Limb (tissue), 2 donors: ENCODE data around the gene SLTM.
"Not testable (repeated sequence)": the region's sequence is repeated elsewhere in the genome, so short reads cannot be mapped to it uniquely, and the experiment has no call there.

ENCODE experiments used
- DNase-seq, 2 donors: peaks; one replicate each; pipeline ENCODE4 v3.0.0-alpha.2; 2016; ENCODE audit errors: extremely low spot score in 2 of 2

The SLTM gene

DNA sequence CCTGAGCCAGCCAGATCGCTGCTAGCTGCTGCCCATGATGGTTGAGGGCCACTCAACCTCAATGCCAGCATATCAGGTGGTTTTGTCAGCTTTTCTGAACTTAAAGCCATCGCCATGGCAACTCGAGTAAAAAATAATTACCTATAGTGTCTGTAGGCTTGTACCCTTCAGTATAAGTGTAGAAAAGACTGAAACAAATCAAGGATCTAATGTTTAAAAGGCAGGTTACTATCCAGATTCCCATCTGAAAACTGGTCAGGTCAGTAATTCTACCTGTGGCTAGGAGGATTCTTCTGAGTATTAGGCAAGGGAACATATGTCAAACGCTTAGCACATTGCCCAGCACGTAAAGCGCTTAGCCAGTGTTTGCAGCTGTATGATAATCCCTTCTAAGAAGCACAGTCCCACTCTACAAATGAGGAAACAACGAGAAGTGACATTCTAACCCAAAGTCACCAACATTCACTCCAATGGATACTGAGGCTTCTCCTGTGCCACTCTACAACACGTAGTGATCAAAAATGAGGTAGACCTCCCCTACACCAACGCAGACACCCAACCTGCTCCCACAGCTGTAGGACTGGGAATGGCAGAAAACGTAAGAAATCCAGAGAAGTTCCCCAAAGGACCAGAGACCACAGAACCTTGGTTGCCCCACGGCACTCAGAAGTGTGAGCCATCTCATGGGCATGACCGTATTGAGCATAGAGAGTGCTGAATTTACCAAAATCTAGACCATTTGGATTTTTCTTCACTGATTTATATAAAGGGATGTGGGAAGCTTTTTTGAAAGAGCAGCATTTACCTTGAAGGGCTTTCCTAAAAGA, 55.3 kb downstream of the SLTM start:
- no peak for DNase-seq

DNA sequence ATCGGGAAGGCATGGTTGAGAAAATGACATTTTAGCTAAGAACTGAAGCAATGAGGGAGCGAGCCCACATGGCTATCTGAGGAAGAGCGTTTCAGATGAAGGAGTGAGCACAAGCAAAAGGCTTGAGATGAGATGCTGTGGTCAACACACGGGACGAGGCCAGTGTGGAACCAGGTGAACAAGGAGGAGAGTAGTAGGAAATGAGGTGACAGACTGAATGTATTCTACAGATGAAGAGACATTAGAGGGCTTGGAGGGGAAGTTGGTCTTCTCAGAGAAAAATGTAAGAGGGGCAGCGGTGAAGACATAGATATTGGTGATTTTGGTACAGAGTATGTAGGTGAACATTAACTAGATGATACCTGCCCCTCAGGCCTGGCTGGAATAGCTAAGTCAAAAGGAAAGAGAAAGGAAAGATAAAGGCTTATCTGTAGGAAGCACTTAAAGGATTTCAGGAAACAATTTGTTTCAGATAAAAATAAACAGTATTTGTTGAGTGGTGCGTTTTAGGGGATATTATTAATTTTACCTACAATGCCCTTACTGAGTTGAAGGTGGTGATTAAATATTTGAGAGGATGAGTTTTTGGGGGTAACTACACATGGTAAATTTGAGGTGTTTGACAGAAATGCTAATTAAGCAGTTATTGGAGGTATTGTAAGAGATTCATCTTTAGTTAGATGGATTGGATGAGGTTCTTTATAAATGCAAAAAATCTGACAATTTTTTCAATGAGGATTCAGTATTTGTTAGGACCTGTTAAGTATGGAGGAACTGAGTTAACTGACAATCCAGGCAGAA, 57.0 kb downstream of the SLTM start:
- no peak for DNase-seq

DNA sequence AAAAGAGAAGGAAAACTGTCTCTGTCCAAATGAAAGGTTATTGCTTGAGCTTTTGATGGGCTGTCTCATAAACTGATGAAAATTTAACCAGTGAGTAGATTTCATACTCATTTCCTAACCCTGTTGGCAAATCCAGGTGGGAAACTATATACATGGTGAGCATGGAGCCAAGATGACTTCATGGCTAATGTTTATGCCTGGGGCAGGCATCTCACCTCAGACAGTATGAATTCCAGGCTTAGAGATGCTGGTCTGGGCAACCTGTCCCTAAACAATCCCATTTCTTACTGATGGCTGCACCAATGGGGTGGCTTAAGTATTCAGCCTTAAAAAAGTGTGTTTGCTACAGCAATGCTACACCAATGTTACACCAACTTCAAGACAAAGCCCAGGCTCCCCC, 58.1 kb downstream of the SLTM start:
- no peak for DNase-seq

DNA sequence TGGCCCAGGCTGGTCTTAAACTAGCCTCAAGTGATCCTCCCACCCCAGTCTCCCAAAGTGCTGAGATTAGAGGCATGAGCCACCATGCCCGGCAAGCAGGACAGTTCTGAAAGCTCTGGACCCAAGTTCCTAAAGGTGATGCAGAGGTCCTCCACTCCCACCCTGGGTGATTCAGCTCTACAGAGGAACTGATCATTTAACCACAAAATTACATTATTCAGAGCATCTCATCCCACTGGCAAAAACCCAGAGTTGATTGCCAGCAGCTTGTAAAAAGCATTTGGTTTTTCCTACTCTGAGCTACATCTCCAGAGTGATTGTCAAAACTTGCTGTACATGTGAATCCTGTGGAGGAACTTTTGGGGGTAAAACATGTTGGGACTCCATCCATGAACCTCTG, 60.2 kb downstream of the SLTM start:
- no peak for DNase-seq

DNA sequence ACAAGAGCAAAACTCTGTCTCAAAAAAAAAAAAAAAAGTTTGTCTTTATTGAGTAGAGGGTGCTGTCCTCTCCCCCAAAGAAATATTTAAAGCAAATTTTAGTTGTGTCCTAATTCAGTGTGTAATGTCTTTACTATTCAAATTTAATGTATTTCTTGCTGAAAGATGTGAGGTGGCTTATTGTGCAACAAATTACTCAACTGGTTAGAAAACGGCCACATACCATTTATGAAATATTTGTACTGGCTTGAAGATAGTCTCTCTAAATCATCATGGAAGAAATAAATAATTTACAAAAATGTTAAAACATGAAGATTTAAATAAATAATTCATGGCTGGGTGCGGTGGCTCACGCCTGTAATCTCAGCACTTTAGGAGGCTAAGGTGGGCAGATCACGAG, 63.0 kb downstream of the SLTM start:
- DNase-seq: no peak

DNA sequence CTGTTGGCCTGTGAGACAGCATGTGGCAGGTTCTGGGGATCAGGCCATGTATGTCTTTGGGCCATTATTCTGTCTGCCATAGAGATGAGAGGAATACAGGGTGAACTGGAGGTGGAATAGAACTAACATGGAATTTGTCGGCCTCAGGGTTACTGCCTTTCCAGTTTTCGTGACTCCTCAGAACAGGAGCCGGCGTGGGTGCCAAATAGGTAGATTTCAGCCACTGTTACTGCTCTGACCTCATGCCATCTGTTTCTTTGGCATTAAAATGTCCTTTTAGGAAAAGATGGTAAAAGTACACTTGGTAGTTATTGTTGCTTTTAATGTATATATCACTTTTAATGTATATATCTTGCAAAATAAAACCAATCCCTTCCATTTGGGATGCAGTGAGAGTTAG, 65.6 kb downstream of the SLTM start:
- DNase-seq: no peak

DNA sequence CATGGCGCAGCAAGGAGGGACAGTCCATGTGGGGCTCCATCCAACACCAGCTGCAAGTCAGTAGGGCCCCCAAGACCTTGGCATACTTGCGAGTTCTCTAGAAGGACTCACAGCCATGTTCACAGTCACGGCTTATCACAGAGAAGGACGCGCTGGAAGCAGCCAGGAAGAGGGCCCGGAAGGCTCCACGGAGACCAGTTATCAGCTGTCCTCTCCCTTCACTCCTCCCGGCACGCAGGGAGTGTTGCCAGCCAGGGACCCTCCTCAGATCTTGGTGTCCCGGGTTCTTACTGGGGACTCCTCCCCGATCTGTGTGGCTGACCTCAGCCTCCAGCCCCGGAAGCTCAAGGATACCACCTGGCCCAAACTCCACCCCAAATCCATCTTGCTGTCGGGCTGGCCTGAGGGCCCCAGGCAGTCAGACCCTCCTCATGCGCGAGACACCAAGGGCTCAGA, 68.0 kb downstream of the SLTM start:
- DNase-seq: no peak

DNA sequence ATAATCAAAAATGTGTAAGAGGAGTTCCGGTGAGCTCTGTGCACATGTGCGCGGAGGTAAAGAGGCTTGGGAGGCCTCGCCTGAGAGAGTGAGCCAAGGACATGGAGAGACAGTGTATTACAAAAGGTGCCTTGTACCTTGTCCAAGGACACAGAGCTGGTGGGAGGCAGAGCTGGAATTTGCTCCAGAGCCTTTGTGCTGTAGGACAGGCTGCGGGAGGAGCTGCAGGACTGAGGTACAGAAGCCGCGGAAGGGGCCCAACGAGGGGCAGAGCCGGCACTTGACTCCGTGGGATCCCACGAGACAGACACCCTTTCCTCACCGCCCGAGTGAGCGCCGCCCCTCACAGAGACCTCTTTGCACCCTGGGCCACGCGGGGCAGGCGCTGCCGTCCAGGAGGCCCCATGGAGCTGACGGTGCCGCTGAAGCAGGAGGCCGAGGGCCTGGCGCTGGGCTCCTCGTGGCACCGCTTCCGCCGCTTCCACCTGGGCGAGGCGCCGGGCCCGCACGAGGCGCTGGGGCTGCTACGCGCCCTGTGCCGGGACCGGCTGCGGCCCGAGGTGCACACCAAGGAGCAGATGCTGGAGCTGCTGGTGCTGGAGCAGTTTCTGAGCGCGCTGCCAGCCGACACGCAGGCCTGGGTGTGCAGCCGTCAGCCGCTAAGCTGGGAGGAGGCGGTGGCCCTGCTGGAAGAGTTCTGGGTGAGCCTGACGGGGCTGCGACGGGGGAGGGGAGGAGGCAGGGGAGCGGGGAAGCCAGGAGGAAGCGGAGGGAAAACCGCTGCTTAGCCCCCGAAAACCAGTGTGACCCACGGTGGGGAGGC, 68.7 kb downstream of the SLTM start:
- peak; percentile 14 to 63 for DNase-seq

DNA sequence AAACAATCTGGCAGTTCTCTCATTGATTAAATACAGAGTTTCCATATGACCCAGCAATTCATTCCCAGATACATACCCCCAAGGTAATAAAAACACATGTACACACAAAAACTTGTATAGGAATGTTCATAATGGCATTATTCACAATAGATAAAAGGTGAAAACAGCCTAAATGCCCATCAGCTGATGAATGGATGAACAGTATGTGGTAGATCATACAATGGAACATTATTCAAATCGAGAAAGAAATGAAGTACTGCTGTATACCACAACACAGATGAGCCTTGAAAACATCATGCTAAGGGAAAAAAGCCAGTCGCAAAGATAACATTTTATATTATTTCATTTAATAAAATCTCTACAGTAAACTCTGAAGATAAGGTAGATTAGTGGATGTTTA, 71.2 kb downstream of the SLTM start:
- no peak for DNase-seq

DNA sequence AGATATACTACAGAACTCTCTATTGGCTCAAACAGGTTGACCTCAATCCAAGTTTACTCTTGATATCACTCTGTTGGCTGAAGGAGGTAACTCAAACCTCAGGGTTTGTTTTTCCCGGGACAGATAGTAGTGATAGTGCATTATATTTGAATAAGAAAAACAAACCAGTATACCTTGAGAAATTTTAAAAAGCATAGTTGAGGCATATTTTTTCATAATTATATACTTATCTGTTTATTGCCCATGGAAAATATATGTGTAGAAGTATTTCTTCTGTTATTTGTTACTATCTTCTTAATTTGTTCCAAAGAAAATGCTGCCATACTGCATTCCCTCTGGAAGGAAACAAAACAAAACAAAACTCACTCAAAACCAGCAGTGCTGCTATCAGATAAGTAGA, 76.9 kb downstream of the SLTM start:
- not testable (repeated sequence) for DNase-seq

DNA sequence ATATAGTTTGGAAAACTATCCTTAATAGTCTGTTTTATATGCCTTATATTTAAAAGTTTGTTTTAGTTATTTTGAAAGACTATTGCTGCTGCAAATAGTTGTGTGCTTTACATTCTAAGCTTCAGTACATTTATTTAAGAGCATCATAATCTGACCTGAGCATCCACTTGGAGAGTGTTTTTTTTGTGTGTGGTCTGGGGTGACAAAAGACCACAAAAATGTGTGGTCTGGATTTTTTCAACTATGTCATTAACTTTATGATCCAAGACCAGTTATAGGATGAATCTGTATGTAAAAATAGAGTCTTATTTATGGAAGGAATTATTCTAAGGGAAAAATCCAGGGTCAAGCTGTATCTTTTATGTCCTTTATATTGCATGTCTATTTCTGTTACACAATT, 77.4 kb downstream of the SLTM start:
- DNase-seq: no peak

DNA sequence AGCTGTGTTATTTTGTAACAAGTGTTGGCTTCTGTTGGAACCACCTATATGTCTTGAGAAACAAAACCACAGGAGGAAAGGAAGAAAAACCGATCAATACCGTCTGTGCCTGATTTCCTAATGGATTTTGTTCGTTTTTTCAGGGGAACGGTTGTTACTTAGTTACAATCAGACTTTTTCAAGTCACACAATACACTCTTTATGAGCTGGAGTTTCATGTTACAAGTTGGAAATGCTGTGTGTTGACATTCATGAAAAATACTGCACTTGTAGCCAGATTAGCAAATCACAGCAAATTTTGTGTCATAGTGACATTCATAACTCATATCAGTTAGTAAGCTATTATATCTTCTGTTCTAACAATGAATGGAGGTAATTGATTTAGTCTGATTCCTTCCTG, 78.9 kb downstream of the SLTM start:
- no peak for DNase-seq

DNA sequence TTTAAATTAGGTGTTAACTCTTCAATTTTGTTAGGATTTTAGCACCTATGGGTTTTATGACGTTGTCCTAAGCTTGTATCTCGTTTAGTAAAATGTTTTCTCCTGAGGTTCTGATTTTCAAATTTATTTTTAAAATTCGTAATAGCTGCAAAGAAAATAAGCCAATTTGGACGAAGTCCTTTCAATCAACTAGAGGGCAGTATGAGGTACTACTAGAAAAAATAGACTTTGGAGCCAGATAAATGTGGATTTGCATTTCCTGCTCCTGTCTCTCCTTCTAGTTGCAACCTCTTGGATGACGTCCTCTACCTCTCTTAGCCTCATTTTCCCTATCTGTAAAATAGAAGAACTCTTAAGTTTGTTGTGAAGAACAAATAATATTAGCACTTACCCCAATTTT, 81.1 kb downstream of the SLTM start:
- DNase-seq: no peak

DNA sequence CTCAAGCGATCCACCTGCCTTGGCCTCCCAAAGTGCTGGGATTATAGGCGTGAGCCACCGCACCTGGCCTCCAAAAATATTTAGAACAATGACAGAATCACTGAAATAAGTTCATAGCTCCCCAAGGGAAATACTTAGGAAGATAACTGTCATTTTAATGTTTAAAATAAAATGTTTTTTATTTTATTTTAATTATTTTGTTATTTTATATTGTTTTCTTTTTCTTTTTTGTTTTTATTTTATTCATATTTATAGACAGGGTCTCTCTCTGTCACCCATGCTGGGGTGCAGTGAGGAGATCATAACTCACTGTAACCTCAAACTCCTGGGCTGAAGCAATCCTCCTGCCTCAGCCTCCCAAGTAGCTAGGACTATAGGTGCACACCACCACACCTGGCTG, 82.3 kb downstream of the SLTM start:
- DNase-seq: not testable (repeated sequence)

DNA sequence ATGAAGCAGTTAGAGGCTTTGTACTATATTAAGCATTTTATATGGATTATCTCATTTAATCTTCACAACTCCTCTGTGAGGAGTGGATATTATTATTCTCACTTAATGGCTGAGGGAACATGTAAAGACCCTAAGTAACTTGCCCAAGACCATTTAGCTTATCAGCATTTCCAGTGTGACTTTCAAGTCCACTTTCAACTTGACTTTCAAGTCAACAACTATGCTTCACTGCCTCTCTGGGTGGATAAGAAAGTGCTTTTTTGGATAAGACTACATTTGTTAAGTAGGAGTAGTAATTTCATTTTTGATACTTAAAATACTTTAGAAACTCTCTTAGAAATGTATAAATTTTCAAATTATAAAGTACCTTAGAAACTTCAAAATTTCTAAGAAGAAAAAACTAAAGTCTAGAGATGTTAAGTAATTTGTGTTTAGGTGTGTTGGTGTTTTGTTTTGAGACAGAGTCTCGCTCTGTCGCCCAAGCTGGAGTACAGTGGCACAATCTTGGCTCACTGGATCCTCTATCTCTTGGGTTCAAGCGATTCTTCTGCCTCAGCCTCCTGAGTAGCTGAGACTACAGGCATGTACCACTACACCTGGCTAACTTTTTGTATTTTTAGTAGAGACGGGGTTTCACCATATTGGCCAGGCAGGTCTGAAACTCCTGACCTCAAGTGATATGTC, 90.6 kb downstream of the SLTM start:
- no peak for DNase-seq

DNA sequence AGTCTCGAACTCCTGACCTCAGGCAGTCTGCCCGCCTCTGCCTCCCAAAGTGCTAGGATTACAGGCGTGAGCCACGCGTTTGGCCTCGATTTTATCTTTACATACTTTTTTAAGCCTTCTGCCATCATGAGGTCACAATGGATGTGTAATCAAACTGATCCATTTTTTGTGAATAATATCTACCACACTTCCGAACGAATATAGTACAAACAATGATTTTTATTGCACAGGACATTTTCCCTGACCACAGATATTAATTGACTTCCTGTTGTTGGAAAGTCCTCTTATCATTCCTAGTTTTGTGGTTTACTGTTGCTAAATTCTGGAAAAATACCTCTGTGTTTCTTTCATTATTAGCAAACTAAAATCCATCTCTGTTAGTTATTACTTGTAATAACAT, 93.4 kb downstream of the SLTM start:
- no peak for DNase-seq

DNA sequence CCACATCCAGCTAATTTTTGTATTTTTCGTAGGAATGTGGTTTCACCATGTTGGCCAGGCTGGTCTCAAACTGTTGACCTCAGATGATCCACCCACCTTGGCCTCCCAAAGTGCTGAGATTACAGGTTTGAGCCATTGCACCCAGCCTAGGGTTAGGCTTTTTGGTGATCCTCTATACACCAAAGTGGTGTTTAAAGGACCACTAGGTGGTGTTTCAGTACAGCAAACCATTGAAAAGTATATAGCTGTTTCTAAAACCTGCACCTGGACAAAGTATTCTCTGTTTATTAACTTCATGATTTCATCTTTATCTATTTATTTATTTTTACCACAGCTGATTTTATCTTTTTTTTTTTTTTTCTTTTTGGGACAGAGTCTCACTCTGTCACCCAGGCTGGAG, 94.0 kb downstream of the SLTM start:
- no peak for DNase-seq

DNA sequence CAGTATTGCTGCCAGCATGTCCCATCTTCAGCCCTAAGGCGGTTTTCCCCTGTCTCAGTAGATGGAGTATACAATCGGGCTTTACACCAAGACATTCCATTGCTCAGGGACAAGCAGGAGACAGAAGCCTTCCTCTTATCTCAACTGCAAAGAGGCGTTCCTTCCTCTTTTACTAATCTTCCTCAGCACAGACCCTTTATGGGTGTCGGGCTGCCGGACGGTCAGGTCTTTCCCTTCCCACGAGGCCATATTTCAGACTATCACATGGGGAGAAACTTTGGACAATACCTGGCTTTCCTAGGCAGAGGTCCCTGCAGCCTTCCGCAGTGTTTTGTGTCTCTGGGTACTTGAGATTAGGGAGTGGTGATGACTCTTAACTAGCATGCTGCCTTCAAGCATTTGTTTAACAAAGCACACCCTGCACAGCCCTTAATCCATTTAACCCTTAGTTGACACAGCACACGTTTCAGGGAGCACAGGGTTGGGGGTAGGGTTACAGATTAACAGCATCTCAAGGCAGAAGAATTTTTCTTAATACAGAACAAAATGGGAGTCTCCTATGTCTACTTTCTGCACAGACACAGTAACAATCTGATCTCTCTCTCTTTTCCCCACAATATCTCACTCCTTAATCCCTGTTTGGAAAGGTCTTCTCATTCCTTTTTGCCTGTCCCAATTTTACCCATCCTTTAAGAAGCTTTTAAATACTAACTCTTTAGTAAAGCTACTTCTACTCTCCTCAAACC, 99.6 kb downstream of the SLTM start:
- not testable (repeated sequence) for DNase-seq

DNA sequence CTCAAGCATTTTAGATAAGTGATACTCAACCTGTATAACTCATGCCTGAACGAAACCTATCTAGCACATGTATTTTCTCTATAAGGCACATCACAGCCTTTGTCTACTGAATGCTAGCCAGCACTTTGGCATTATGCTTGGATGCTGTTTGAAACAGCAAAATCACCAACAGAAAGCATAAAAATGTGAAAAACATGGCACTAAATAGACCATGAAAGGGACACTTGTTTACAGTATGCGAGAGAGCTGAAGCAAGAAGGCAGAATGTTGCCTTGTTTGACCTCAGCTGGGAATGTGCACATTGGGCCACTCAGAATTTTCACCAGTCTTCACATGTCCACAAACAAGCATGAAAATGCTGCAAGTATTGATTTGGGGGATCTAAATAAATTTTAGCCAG, 102.9 kb downstream of the SLTM start:
- no peak for DNase-seq
